HG03103 (cell line): ENCODE data around the gene WWOX.

Experiments
- ATAC-seq: cut with Tn5 transposase; IDR thresholded peaks from one replicate; pipeline ENCODE4 v1.9.1; 2021; ENCODE audit warnings: low read depth; ENCODE audit not compliant: unreplicated experiment

Gene WWOX

DNA sequence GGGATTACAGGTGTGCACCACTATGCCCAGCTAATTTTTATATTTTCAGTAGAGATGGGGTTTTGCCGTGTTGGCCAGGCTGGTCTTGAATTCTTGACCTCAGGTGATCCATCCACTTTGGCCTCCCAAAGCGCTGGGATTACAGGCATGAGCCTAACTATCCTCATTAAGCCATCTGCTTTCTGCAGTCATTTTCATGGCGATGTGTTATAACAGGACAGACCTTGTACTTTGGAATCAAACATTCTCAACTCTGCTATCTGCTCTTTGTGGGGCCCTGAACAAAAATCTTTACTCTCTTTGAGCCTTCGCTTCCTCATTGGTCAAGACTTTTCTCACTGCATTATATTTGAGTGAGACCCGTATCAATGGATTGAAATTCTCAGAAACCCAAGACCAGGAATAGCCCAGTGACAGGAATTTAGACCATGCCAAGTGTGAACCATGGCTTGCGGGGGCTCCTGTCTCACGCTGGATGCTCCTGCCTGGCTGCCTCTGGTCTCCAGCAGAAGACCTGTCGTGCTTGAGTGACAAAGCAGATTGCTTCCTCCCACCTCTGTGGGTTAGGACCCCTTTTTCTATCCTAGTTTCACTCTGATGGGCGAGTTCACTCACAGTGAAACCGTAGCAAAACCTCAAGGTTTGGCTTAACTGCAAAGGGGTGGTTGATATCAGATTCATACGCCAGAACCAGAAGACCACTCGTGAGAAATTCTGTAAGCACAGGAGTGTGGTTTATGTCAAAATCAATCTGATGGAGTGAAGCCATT lies 982.0 kb downstream of the WWOX start:
- ATAC-seq: no peak

- no peak for ATAC-seq
Measured at GRCh38 chr16:79082970-79083369, 983.5 kb downstream of the WWOX start.

- ATAC-seq: no peak
Measured at GRCh38 chr16:79083508-79084299, 984.2 kb downstream of the WWOX start.

DNA sequence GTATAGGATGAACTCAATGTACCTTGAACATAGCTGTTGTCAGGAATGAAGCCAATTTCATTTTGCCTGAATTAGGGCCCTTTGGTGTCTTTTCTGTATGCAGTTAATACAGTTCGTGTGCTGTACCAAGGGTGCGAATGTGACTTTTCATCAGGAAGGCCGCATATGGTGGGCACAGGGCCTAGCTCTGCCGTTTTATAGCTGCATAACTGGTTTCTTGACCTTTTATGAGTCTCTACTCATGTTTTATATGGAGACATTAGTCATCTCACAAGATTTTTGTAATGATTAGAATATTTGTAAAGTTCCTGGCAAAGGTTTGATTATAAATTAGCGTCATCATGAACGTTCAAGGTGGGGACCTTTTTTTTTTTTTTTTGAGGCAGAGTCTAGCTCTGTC lies 989.5 kb downstream of the WWOX start:
- ATAC-seq: no peak

DNA sequence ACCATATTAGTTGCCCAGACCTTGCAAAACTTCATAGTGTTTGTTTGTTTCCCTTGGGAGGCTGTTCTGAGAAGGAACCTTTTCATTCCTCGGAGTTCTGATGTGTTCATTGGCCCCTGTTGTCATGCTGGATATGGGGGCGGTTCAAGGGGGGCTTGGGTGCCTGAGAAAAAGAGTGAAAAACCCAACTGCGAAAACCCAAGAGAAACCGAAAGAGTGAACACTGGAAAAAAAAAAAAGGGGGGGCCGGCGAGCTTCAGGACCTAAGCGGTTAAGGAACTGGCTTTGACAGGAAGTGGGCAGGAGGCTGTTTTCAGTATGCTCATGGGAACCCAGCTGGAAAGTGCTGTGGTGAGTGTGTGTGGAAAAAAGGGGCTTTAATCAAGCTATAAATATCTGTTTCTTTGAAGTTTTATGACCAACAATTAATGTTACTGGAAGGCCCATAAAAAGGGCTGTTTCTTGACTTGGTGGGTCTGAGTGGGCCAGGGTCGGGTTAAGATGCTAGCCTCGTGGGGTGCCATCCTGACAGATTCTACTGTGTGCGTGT lies 990.4 kb downstream of the WWOX start:
- ATAC-seq: no peak

DNA sequence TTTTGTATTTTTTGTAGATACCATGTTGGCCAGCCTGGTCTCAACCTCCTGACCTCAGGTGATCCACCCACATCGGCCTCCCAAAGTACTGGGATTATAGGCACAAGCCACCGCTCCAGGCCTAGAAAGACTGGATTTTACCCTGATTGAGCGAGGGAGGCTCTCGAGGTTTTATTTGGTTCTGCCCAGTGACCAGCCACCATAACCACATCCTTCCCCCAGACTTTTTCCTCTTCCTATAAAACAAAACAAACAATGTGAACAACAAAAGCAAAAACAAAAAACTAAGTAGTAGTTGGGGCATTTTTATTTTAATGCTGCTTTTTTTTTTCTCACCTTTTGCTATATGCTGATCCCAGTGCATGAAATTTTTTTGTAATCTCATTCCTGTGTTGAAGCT lies 991.5 kb downstream of the WWOX start:
- ATAC-seq: no peak

DNA sequence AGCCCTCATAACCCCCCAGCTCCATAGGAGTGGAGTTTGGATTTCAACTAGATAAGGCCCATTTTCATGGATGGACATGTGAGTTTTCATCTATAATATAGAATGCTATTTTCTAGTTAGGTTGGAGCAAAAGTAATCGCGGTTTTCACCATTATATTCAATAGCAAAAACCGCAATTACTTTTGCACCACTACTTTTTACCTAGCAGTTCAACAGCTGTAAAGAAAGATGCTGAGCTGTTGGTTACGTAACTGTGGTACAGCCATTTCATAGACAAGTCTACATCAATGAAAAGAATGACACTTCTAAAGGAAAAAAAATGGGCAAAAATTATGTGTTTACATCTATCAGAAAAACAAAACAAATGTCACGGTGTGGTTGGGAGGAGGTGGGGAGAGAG lies 993.4 kb downstream of the WWOX start:
- ATAC-seq: no peak

GRCh38 chr16:79093554-79093967 lies 994.1 kb downstream of the WWOX start:
- ATAC-seq: no peak

GRCh38 chr16:79096246-79096645 lies 996.8 kb downstream of the WWOX start:
- no peak for ATAC-seq

- ATAC-seq: no peak
Measured at GRCh38 chr16:79097166-79097565, 997.7 kb downstream of the WWOX start.

DNA sequence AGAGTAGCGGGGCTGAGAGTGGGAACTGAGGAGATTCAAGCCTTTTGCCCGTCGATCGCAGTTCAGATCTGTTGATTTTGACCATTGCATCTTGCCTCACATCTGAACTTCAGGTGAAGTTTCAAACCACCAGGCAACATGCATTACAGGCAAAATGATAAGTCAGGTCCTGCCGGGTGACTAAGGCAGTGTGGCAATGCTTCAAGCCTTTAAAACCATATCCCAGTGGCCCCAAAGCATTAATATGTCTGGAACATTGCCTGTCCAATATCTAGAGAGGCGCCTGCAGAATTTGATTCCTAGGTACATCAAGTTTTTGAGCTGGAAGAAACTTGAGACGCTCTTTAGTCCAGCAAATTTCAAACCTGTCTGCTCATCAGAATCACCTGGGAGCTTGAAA lies 998.3 kb downstream of the WWOX start:
- ATAC-seq: no peak

- no peak for ATAC-seq
Measured at GRCh38 chr16:79098907-79099306, 999.5 kb downstream of the WWOX start.

GRCh38 chr16:79099716-79100115 lies 1000.3 kb downstream of the WWOX start:
- ATAC-seq: no peak

DNA sequence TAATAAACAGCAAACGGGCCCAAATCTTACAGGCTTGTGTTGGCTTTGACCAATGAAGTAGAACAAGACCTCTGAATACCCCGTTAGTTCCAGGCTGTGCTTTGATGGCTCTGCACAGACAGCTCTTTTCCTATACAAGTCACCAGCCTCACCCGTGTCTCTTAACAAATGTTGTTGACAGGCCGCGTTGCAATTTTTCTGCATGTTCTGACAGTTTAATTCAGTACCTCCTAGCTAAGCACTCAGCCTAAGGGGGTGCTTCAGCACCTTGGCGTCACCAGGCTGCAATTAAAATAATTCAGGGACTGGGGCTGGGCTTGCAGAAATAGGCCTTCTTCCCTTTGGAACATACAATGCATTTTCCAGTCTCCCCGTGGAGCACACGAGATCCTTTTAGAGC lies 1001.0 kb downstream of the WWOX start:
- no peak for ATAC-seq

GRCh38 chr16:79101491-79101890 lies 1002.0 kb downstream of the WWOX start:
- no peak for ATAC-seq

DNA sequence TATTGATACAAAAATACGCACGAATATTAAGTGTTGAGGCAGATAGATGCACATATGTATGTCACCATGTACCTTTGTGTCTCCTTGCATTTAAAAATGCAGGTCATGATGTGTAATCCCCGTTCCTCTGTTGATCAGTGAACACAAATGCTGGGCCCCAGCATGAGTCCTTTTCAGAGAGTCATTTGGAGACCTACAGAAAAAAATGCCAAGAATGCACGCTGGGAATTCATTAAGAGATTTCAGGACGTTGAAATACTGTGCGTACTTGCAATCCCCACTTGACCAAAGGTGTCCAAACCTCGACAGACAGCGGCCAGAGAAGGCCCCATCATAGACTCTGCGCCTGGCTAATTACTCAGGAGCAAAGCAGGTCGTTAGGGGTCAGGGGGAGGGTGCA lies 1005.1 kb downstream of the WWOX start:
- ATAC-seq: no peak

DNA sequence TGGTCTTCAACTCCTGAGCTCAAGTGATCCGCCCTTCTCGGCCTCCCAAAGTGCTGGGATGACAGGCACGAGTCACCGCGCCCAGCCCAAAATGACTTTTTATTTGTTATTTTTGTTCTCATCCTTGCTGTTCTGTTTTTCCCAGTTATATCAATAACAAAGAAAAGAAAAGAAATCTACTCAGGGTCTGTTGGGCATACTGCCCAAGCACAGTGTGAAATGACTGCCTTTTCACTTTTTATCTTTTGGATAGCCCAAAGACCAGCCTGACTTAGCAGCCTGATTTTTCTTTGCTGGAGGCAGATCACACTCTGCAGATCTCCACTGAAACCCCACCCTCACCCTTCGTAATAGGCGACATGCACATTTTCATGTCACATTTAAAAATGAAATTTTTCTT lies 1007.8 kb downstream of the WWOX start:
- no peak for ATAC-seq

GRCh38 chr16:79109771-79110170 lies 1010.3 kb downstream of the WWOX start:
- no peak for ATAC-seq

DNA sequence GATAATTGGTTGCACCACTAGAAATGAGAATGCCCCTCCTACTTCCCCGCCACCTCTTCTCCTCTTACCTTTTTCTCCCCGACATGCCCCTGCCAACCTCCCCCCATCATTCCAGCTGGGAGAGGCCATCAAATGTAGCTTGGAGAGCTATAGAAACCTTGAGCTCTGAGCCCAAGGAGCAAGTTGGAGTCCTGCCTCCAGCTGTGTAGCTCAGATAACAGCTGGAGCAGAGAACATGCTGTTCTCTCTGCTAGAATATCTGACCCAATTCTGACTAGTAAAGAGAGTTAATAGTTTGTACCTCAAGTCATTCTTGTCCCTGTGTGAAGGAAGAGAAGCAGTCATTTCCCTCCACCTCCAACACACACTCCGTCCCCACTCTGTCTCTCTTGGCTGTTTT lies 1010.8 kb downstream of the WWOX start:
- no peak for ATAC-seq

GRCh38 chr16:79110953-79111352 lies 1011.5 kb downstream of the WWOX start:
- no peak for ATAC-seq

DNA sequence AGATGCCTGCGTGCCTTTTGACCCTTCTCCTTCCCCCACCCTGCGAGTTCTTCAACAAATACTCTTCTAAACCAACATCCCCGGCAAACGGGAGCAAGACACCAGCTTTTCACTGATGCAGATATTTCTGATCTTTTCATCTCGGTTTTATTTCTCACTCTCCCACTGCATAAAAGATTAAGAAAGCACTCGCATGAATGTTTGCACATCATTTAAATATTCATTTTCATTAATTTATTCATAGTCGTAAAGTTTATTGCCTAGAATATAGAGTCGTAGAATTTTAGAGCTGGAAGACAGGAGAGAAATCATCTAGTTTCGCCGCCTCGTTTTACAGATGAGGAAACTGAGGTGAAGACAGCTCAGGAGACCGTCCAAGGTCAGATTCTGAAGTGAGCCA lies 1013.0 kb downstream of the WWOX start:
- no peak for ATAC-seq

- no peak for ATAC-seq
Measured at GRCh38 chr16:79113826-79114225, 1014.4 kb downstream of the WWOX start.
